ENCODE measurements around the gene AGAP1. TPM values are rescaled to one million over a fixed set of nuclear protein-coding genes. Genes with fewer than 3 reads are reported as not detected.

Gene AGAP1
- total RNA-seq, 1 donor: 10.8 TPM

GRCh38 chr2:235467588-235467987, 26.3 kb upstream of the AGAP1 start:
- H3K4me3 ChIP-seq (ENCODE audit: low read depth, low read length): no peak overlapping the region
- DNase-seq (ENCODE audit: low read depth): no peak
- no peak for TF ChIP-seq CTCF (IDR thresholded peaks at IDR 0.05; ENCODE audit: insufficient read depth, low read depth, low read length)

- H3K4me3 ChIP-seq (ENCODE audit: low read depth, low read length): no peak overlapping the region
- TF ChIP-seq CTCF (IDR thresholded peaks at IDR 0.05; ENCODE audit: insufficient read depth, low read depth, low read length): no peak
These were observed 24.7 kb upstream of the AGAP1 start for GRCh38 chr2:235468978-235469655.

GRCh38 chr2:235471186-235471747, 22.6 kb upstream of the AGAP1 start:
- no peak for TF ChIP-seq CTCF (IDR thresholded peaks at IDR 0.05; ENCODE audit: insufficient read depth, low read depth, low read length)
- no peak overlapping the region for H3K4me3 ChIP-seq (ENCODE audit: low read depth, low read length)
- DNase-seq (ENCODE audit: low read depth): no peak

More at GRCh38 chr2:235468978-235469655, 24.7 kb upstream of the AGAP1 start:
- peak; percentile 72 for DNase-seq (ENCODE audit: low read depth)

- H3K4me3 ChIP-seq (ENCODE audit: low read depth, low read length): no peak overlapping the region
- DNase-seq (ENCODE audit: low read depth): no peak
- no peak for TF ChIP-seq CTCF (IDR thresholded peaks at IDR 0.05; ENCODE audit: insufficient read depth, low read depth, low read length)
These were observed 21.4 kb upstream of the AGAP1 start for GRCh38 chr2:235472443-235472842.

- no peak overlapping the region for H3K4me3 ChIP-seq (ENCODE audit: low read depth, low read length)
- no peak for TF ChIP-seq CTCF (IDR thresholded peaks at IDR 0.05; ENCODE audit: insufficient read depth, low read depth, low read length)
- DNase-seq (ENCODE audit: low read depth): no peak
These were observed 15.2 kb upstream of the AGAP1 start for GRCh38 chr2:235478609-235479008.

GRCh38 chr2:235479604-235480003, 14.2 kb upstream of the AGAP1 start:
- no peak for DNase-seq (ENCODE audit: low read depth)
- H3K4me3 ChIP-seq (ENCODE audit: low read depth, low read length): no peak overlapping the region
- no peak for TF ChIP-seq CTCF (IDR thresholded peaks at IDR 0.05; ENCODE audit: insufficient read depth, low read depth, low read length)

Measured in fibroblast of villous mesenchyme (primary cell).